ENCODE measurements around the gene SPR. TPM values are rescaled to one million over a fixed set of nuclear protein-coding genes. Genes with fewer than 3 reads are reported as not detected.

Gene SPR
- total RNA-seq (2014; rRNA removed; shearing (Covaris generic)) = 3.7 and 8.0 TPM in 2 replicates

DNA sequence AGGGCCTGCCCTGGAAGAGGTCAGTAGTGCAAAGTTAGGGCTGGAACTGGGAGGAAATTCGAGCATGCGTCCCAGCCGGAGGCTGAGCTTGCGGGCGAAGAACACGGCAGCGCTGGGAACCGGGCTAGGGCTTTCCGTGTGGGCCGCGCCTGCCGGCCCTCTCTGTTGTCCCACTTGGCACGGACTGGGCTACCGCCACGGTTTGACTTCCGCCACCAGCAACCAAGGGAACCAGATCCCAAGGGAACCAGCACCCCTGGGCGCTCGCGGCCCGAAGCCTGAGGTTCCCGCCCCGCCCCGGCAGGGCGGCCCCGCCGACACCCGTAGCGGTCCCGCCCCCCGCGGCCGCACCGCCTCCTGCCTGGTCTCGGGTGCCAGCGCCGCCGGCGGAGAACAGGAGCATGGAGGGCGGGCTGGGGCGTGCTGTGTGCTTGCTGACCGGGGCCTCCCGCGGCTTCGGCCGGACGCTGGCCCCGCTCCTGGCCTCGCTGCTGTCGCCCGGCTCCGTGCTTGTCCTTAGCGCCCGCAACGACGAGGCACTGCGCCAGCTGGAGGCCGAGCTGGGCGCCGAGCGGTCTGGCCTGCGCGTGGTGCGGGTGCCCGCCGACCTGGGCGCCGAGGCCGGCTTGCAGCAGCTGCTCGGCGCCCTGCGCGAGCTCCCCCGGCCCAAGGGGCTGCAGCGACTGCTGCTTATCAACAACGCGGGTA, at the start of gene SPR:
TSS of gene SPR (plus strand) at position 377 of the 708 bp plus-strand sequence. CDS start at position 402, 25 bp downstream.
- peak; percentile 83 for DNase-seq
- peaks cover 32% of the 10 kb centered on the region for H3K27me3 ChIP-seq (ENCODE audit: control insufficient read depth, insufficient read depth, low read length)

DNA sequence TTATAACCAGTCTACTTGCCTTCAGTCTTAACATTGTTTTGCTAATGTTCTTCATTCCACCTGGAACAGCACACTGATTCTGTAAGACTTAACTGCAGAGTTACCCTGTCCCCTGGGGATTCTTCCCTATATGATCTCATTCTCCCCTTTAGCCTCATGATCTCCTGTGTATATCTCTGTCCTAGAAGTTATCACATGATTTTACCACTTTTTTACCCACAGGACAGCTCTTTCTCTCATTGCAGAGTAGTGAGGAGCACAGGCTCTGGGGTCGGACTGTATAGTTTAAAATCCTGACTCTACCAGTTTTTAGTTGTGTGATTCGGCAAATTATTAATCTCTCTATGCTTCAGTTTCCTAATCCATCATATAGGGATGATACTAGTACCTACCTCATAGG, 47.1 kb upstream of the SPR start:
- DNase-seq = no peak
- no peaks in the 10 kb centered on the region for H3K36me3 ChIP-seq (replicated peaks; ENCODE audit: control insufficient read depth, insufficient read depth, low read length)
- H3K27me3 ChIP-seq (ENCODE audit: control insufficient read depth, insufficient read depth, low read length) = no peaks in the 10 kb centered on the region
- no peak overlapping the region for H3K4me3 ChIP-seq (ENCODE audit: insufficient read depth, low read depth, low read length)

More for the DNA sequence above, at the start of gene SPR:
- H3K36me3 ChIP-seq (replicated peaks; ENCODE audit: control insufficient read depth, insufficient read depth, low read length) = no peaks in the 10 kb centered on the region; the same call in 1 of the 2 replicates
- H3K4me3 ChIP-seq (ENCODE audit: insufficient read depth, low read depth, low read length) = peak within 1 kb of the TSS; percentile 61

DNA sequence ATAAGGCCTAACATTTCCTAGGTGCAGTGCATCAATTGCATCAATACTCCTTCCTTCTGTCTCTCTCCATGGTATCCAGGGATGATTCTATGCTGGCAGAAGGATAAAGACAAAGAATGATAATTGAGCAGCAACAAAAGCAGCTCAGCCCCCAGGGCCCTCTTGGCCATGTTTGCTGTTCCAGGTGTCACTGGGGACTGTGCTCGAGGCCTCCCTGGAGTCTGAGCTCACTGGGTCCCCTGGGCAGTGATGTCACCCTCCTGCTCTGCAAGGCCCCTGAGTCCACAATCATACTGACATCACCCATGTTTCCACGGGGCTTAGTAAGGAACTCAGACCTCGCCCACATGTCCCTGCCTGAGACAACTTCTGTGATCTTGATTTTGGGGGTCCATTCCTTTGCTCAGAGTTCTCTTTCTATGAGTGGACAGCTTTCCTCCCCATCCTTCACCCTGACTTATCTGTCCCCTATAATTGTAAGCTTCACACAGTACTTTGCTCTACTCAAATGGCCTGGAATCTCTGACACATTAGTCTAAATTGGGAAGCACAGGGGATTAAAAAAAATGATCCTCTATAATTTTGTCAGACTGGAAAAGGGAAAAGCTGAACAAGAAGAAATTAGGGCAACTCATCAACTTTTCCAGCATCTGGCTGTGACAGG, 45.6 kb upstream of the SPR start:
- no peak overlapping the region for H3K4me3 ChIP-seq (ENCODE audit: insufficient read depth, low read depth, low read length)
- no peak for DNase-seq
- H3K27me3 ChIP-seq (ENCODE audit: control insufficient read depth, insufficient read depth, low read length) = no peaks in the 10 kb centered on the region
- H3K36me3 ChIP-seq (replicated peaks; ENCODE audit: control insufficient read depth, insufficient read depth, low read length) = no peaks in the 10 kb centered on the region

DNA sequence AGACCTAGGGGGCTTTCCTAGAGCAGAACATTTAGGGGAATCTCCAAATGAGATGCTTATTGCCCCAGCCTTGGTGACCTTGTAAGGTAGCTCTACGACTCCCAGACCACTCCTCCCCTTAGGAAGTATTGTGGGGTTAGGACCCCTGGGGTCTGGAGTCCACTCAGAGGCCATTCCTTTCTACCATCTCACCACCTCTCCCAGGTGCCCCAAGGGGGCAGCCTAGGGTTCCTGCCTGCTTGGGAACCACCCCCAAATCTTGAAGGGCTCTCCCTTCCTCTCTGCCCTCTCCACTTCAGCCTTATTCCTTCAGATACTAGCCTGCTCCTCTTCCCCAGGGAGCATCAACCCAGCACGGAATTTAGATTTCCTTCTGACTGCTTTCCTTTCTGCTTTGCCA, 43.9 kb upstream of the SPR start:
- no peak overlapping the region for H3K4me3 ChIP-seq (ENCODE audit: insufficient read depth, low read depth, low read length)
- no peaks in the 10 kb centered on the region for H3K36me3 ChIP-seq (replicated peaks; ENCODE audit: control insufficient read depth, insufficient read depth, low read length)
- no peaks in the 10 kb centered on the region for H3K27me3 ChIP-seq (ENCODE audit: control insufficient read depth, insufficient read depth, low read length)
- DNase-seq = peak; percentile 61

DNA sequence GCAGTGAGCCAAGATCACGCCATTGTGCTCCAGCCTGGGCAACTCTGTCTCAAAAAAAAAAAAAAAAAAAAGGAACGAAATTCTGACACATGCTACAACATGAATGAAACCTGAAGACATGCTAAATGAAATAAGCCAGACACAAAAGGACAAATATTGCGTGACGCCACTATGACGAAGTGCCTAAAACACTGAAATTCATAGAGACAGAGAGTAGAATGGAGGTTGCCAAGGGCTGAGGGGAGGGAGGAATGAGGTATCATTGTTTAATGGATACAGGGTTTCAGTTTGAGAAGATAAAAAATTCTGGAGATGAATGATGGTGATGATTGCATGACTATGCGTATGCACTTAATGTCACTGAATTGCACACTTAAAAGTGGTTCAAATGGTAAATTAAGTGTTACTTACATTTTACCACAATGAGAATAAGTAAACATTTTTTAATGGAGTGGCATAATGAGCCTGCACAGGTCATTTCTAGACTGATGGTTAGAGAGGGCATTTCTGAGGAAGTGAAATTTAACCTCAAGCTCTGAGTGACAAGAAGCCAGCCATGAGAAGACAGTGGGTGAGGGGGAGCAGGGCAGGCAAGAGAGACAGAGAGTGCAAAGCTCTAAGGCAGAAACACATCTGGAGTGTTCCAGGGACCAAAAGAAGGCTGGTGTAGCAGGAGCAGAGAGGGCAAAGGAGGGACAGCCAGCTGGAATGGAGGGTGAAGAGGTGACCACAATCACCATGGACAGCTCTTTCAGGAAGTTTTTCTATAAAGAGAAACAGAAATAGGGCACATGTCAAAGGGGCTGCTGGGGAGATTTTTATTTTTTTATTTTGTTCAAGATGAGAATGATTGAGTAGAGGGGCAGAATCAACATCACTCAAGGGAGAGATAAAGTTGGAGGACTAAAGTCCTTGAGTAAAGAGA, 40.8 kb upstream of the SPR start:
- Histone ChIP-seq H3K27me3 (ENCODE audit: control insufficient read depth, insufficient read depth, low read length) (no peaks in the 10 kb centered on the region), H3K4me3 (ENCODE audit: insufficient read depth, low read depth, low read length) (no peak overlapping the region), H3K36me3 (replicated peaks; ENCODE audit: control insufficient read depth, insufficient read depth, low read length) (no peaks in the 10 kb centered on the region)
- DNase-seq = no peak

DNA sequence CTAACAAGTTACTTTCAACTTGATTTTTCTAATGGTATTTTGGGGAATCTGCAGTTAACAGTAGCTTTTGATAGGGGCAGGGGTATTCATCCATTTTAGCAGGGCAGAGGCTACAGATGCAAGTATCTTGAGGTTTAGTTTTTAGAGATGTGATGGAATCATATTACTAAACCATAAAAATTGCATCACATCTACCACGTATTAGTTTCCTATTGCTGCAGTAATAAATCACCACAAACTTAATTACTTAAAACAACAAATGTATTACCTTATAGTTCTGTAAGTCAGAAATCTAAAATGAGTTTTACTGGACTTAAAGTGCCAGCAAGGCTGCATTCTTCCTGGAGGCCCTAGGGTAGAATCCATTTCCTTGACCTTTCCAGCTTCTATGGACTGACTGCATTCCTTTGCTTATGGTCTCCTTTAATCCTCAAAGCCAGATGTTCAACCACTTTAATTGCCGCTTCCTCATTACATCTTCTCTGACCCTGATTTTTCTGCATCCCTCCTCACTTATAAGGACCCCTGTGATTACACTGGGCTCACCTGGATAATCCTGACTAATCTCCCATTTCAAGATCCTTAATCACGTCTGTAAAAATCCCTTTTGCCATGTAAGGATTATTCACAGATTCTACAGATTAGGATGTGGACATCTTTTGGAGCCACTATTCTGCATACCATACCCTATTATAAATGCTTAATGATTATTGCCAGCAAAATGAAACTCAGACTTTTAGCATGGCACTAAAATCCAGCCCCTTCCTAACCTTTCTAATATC, 39.5 kb upstream of the SPR start:
- no peaks in the 10 kb centered on the region for H3K27me3 ChIP-seq (ENCODE audit: control insufficient read depth, insufficient read depth, low read length)
- no peak overlapping the region for H3K4me3 ChIP-seq (ENCODE audit: insufficient read depth, low read depth, low read length)
- no peaks in the 10 kb centered on the region for H3K36me3 ChIP-seq (replicated peaks; ENCODE audit: control insufficient read depth, insufficient read depth, low read length)
- no peak for DNase-seq

- Histone ChIP-seq H3K36me3 (replicated peaks; ENCODE audit: control insufficient read depth, insufficient read depth, low read length) (no peaks in the 10 kb centered on the region), H3K27me3 (ENCODE audit: control insufficient read depth, insufficient read depth, low read length) (no peaks in the 10 kb centered on the region), H3K4me3 (ENCODE audit: insufficient read depth, low read depth, low read length) (no peak overlapping the region)
- no peak for DNase-seq
Observed at GRCh38 chr2:72848436-72849137, 38.6 kb upstream of the SPR start.

DNA sequence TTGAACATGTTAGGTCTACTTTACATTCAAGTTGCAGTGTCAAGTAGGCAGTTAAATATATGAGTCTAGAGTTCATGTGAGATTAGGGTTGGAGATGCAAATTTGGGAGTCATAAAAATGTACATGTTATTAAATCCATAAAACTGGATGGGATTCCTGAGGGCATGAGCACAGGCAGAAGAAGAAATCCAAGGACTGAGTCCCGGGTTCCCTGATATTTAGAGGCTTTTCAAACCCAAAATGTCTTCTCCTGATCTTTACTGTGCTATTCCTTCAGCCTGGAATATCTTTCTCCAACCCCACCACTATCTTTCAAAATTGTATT, 38.1 kb upstream of the SPR start:
- no peak overlapping the region for H3K4me3 ChIP-seq (ENCODE audit: insufficient read depth, low read depth, low read length)
- H3K27me3 ChIP-seq (ENCODE audit: control insufficient read depth, insufficient read depth, low read length) = no peaks in the 10 kb centered on the region
- no peak for DNase-seq
- H3K36me3 ChIP-seq (replicated peaks; ENCODE audit: control insufficient read depth, insufficient read depth, low read length) = no peaks in the 10 kb centered on the region

GRCh38 chr2:72851333-72851732, 35.9 kb upstream of the SPR start:
- Histone ChIP-seq H3K36me3 (replicated peaks; ENCODE audit: control insufficient read depth, insufficient read depth, low read length) (no peaks in the 10 kb centered on the region), H3K4me3 (ENCODE audit: insufficient read depth, low read depth, low read length) (no peak overlapping the region), H3K27me3 (ENCODE audit: control insufficient read depth, insufficient read depth, low read length) (no peaks in the 10 kb centered on the region)
- no peak for DNase-seq

GRCh38 chr2:72859831-72860262, 27.4 kb upstream of the SPR start:
- H3K36me3 ChIP-seq (replicated peaks; ENCODE audit: control insufficient read depth, insufficient read depth, low read length) = no peaks in the 10 kb centered on the region
- peak; percentile 73 for DNase-seq
- H3K27me3 ChIP-seq (ENCODE audit: control insufficient read depth, insufficient read depth, low read length) = peaks cover 5% of the 10 kb centered on the region; the same call in 1 of the 2 replicates
- H3K4me3 ChIP-seq (ENCODE audit: insufficient read depth, low read depth, low read length) = no peak overlapping the region

DNA sequence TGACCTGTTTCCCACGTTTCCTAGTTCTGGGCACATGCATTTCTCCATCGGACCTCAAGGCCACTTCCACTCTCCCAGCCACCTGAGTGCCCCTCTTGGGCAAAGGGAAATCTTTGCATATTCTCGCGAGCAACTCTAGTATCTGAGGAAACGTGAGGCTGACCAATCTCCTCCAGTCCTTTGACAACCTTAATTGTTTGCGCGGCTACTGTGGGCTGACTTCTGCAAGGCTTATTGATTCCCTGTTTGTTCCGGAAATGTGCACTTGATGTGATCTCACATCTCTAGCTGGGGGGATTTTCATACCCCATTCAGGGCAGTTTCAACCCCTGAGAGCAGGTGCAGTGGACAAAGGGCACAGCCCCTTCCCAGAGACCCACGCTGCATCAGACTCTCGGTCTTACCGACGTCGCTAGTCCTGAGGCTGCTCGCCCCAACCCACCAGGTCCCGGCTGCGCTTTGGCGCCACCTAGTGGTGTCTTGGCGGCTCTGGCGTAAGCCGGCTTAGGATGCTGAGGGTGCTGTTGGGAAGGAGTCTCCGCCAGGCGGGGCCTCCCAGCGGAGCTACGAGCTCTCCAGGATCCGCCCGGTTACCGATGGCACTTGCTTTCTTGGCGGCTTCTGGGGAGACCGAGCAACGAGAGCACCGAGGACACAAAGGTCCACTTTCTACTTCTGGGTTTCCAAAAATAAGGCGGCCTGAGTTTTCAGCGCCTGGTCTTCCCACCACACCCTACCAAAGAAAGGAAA, 24.8 kb upstream of the SPR start:
- Histone ChIP-seq H3K4me3 (ENCODE audit: insufficient read depth, low read depth, low read length) (peak overlapping the region; percentile 41), H3K27me3 (ENCODE audit: control insufficient read depth, insufficient read depth, low read length) (peaks cover 5% of the 10 kb centered on the region), H3K36me3 (replicated peaks; ENCODE audit: control insufficient read depth, insufficient read depth, low read length) (no peaks in the 10 kb centered on the region)
- peak; percentile 93 for DNase-seq

DNA sequence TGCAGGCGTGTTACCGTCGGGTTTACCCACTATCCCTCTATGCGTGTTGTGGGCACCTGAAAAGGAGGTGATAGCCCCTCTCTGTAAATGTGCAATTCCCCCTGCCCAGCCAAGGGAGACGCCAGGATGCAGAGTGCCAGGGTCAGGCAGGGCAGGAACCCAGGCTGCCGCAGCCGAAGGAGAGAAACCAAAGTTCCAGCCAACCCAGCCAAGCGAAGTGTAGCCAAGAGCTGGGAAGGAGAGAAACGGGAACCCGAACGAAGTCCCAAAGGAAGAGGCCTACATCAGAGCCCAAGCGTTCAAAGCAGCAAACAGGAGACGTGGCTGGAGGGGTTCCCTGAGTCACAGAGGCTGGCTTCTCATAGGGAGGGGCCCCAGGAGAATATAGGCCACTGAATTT, 24.2 kb upstream of the SPR start:
- peak; percentile 53 for DNase-seq
- Histone ChIP-seq H3K27me3 (ENCODE audit: control insufficient read depth, insufficient read depth, low read length) (peaks cover 5% of the 10 kb centered on the region), H3K36me3 (replicated peaks; ENCODE audit: control insufficient read depth, insufficient read depth, low read length) (no peaks in the 10 kb centered on the region), H3K4me3 (ENCODE audit: insufficient read depth, low read depth, low read length) (peak overlapping the region; percentile 41)

GRCh38 chr2:72864500-72864899, 22.7 kb upstream of the SPR start:
- DNase-seq = no peak
- Histone ChIP-seq H3K27me3 (ENCODE audit: control insufficient read depth, insufficient read depth, low read length) (peaks cover 5% of the 10 kb centered on the region), H3K4me3 (ENCODE audit: insufficient read depth, low read depth, low read length) (no peak overlapping the region), H3K36me3 (replicated peaks; ENCODE audit: control insufficient read depth, insufficient read depth, low read length) (no peaks in the 10 kb centered on the region)

Measured in H7 (cell line).